ENCODE results near the gene B3GAT3.
"Not testable (repeated sequence)": the region's sequence is repeated elsewhere in the genome, so short reads cannot be mapped to it uniquely, and the experiment has no call there.

Gene B3GAT3

DNA sequence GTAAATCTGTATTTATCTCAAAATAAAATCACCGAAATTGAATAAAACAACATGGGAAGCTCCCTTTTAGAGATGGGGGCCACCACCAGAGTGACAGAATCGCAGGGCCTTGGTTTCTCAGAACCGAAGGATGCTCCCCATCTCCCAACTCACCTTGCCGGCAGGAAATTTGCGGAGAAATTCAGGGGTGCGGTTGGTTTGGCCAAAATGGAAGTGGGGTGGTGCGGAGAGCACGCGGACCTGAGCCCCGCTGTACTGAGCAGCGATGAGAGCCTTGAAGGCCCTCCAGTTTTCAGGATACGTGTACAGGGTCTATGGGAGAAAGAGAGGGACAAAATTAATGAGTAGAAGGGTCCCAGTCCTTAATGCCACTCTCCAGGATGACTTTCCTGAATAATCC, 49.4 kb downstream of the B3GAT3 start:
- no peak for DNase-seq (ENCODE audit: low read depth)
- peak overlapping the region; percentile 84 for H3K4me3 ChIP-seq (ENCODE audit: control insufficient read depth, low read depth, low read length)
- TF ChIP-seq, protein P1, sequence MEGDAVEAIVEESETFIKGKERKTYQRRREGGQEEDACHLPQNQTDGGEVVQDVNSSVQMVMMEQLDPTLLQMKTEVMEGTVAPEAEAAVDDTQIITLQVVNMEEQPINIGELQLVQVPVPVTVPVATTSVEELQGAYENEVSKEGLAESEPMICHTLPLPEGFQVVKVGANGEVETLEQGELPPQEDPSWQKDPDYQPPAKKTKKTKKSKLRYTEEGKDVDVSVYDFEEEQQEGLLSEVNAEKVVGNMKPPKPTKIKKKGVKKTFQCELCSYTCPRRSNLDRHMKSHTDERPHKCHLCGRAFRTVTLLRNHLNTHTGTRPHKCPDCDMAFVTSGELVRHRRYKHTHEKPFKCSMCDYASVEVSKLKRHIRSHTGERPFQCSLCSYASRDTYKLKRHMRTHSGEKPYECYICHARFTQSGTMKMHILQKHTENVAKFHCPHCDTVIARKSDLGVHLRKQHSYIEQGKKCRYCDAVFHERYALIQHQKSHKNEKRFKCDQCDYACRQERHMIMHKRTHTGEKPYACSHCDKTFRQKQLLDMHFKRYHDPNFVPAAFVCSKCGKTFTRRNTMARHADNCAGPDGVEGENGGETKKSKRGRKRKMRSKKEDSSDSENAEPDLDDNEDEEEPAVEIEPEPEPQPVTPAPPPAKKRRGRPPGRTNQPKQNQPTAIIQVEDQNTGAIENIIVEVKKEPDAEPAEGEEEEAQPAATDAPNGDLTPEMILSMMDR (conservative IDR thresholded peaks at IDR 0.05; ENCODE audit: control insufficient read depth, insufficient read depth, low read depth, low read length): no peak

DNA sequence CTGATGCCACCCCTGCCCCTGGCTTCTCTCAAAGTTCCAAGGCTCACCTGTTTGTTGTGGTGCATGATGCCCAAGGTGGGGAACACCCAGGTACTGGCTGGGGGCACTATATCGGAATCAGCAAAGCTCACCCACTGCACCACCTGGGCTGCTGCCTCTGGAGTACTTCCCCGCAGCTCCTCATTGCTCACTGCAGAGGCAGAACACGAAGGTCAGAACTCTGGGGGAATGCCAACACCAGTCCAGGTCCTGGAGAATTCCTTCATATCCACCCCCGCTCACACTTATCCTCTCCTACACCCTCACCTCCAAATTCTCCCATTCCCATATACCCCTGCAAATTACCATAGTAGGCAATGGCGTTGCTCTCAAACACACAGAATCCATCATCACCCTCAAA, 50.3 kb downstream of the B3GAT3 start:
- not testable (repeated sequence) for H3K4me3 ChIP-seq (ENCODE audit: control insufficient read depth, low read depth, low read length); DNase-seq (ENCODE audit: low read depth)

DNA sequence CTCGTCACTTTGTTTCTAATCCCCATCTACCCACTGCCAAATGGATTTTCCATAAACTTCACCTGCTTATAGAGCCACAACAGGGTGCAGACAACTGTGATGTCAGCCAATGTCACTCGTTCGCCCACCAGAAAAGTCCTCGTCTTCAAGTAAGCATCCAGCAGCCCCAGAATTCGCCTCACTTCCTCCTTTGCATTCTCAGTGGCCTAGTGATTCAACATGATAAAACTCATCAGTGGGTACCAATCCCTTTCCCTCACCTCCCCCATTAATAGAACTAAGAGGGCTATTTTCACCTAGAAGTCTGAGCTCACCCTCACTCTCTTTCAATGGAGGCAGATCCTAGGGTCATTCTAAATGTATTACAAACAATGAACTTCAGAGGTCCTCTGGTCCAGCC, 50.9 kb downstream of the B3GAT3 start:
- H3K4me3 ChIP-seq (ENCODE audit: control insufficient read depth, low read depth, low read length); DNase-seq (ENCODE audit: low read depth): not testable (repeated sequence)

DNA sequence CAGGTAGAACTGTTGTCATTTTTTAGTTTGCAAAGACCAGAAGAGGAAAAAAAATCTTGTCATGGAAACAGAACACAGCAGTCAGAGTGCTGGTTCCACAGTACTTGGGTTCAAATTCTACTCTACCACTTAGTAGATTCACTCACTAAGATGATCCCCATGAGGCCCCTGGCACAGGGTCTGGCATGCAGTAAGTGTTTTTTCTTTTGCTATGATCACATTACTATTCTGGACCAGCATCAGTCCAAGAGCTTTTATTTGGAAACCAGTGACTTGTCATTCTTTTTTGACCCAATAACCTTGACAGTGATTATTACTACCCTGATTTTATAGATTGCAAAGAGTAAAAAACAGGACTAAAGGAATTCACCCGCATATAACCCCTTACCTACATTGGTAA, 52.2 kb downstream of the B3GAT3 start:
- H3K4me3 ChIP-seq (ENCODE audit: control insufficient read depth, low read depth, low read length): no peak overlapping the region
- DNase-seq (ENCODE audit: low read depth): no peak
- TF ChIP-seq, protein P1 (conservative IDR thresholded peaks at IDR 0.05; ENCODE audit: control insufficient read depth, insufficient read depth, low read depth, low read length): no peak

DNA sequence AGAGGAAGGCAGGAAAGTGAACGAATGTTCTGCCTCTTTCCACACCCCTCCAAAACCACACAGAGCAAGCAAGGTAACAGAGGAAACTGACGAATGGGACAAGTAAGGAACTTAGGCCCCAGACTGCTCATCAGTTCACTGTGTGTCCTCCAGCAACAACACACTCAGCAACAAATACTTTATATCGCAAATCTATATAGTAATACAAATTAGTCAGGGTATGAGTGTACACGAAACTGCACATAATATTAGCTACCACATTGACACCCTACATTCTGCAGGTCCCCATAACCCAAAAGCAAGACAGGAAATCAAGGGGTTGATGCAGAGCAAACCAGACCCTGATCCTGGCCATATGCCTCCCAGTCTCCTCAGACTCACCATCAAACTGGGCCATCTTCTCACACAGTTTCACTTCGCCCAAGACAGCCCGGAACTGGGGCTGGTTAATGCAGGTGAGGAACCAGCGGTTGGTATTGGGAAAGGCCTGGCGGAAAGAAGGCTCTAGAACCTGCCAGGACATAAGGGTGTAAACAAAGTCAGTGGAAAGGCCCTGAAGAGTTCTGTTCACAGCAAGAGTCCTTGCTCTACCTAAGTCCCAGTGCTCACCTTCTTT, 54.7 kb downstream of the B3GAT3 start:
- no peak for DNase-seq (ENCODE audit: low read depth)
- TF ChIP-seq, protein P1 (conservative IDR thresholded peaks at IDR 0.05; ENCODE audit: control insufficient read depth, insufficient read depth, low read depth, low read length): no peak
- H3K4me3 ChIP-seq (ENCODE audit: control insufficient read depth, low read depth, low read length): no peak overlapping the region

DNA sequence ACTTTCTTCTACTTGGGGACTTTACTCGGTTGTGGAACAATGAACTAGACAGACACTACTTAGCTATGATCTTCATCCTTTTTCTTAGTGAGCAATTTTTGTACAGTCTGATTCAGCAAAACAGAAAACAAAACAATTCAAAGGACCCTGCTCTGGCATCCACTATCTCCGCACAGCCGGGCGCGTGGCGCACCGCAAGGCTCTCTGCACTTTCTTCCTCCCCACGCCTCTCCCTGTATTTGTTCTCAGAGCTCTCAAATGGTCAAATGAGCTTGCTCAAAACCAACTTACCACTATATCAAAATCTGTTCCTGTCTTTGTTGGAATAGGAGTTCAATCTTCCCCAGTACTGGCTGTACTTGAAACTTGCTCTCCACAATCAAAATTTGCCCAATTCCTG, 55.5 kb downstream of the B3GAT3 start:
- no peak overlapping the region for H3K4me3 ChIP-seq (ENCODE audit: control insufficient read depth, low read depth, low read length)
- TF ChIP-seq, protein P1 (conservative IDR thresholded peaks at IDR 0.05; ENCODE audit: control insufficient read depth, insufficient read depth, low read depth, low read length): no peak
- DNase-seq (ENCODE audit: low read depth): no peak
